ENCODE measurements around the gene TACC2.

The TACC2 gene

GRCh38 chr10:122301055-122301810, 312.3 kb downstream of the TACC2 start:
- no peak for DNase-seq

DNA sequence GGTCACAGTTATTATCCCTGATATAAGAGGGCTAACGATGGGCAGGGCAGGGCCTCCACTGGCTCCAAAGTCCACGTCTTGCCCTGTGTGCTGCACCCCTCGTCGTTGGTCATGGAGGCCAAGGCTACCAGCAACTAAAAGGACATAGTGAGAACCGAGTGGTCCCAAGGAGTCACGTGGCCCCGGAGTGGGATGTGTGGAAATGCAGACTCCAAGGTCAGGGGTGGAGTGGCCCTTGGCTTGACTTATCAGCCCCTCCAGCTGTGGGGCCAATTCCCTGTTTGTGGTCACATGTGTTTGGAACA, 312.8 kb downstream of the TACC2 start:
- DNase-seq = no peak

DNA sequence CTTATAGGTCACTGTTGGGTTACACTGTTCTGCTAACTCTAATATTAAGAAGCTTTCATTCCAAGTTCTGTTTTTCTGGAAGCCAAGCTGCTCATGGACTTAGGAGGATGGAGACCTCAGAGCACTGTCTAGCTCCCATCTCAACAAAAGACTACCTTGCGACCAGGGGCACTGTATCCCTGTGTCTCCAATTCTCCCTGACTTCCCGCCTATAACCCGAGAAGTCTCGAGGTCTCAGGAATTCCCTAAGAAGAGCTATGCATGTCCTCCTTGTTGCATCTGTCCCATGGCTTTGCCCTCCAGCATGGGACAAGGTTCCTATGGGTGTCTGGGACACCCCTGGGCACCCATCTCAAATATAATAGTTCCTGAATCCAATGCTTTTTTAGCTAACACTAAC, 313.4 kb downstream of the TACC2 start:
- DNase-seq = no peak

- DNase-seq = no peak
Observed at GRCh38 chr10:122303271-122304053, 314.5 kb downstream of the TACC2 start.

All from stimulated activated CD4-positive, alpha-beta T cell treated with anti-CD3 and anti-CD28 coated beads, Interleukin-2, amount 100 ng/mL, for 24 hours (primary cell).